IMR-90 (cell line): Measurements from ENCODE around the gene TIGD1. TPM values are rescaled to one million over a fixed set of nuclear protein-coding genes. Genes with fewer than 3 reads are reported as not detected.
"Not testable (repeated sequence)": the region's sequence is repeated elsewhere in the genome, so short reads cannot be mapped to it uniquely, and the experiment has no call there.

Experiments used
- ATAC-seq: fragments of 200-7000 bp; cut with Tn5 transposase; 2 replicates; pipeline ENCODE4 v1.9.1; 2020; ENCODE audit warnings: low read depth, mild to moderate bottlenecking, moderate library complexity
- BruUV-seq: library from RNA; stranded (reverse); fragments of 400-500 nt; replicated peaks from 2 replicates; lab custom pipeline; 2021; lab: Mats Ljungman, UMichigan
- CTCF ChIA-PET: fragments of 300-600 bp; formaldehyde crosslinking; extraction: SDS; loops from one replicate; lab custom pipeline; 2021; ENCODE audit warnings: antibody characterized with exemption; lab: Yijun Ruan, JAX
- POLR2A ChIA-PET: fragments of 300-600 bp; sonication (Branson Sonifier 250); formaldehyde crosslinking; loops from one replicate; lab custom pipeline; 2022; ENCODE audit warnings: antibody characterized with exemption; ENCODE audit not compliant: unreplicated experiment; lab: Charles Lee
- DNase-seq: peaks from one replicate; pipeline ENCODE4 v3.0.0; 2013
- H2AFZ ChIP-seq: replicated peaks from 2 replicates; pipeline ENCODE3; 2013; ENCODE audit warnings: low read length, mild to moderate bottlenecking; ENCODE audit not compliant: poor library complexity
- H2AK5ac ChIP-seq: 2 replicates; pipeline ENCODE4 v1.6.1; 2013; ENCODE audit warnings: low read depth, low read length, inconsistent platforms
- H2AK9ac ChIP-seq: replicated peaks from 2 replicates; pipeline ENCODE3; 2013; ENCODE audit warnings: mild to moderate bottlenecking, low read depth, low read length, moderate library complexity; ENCODE audit not compliant: poor library complexity
- H2BK120ac ChIP-seq: 2 replicates; pipeline ENCODE4 v1.6.1; 2013; ENCODE audit warnings: low read depth, low read length, inconsistent platforms
- H2BK15ac ChIP-seq: 3 replicates; pipeline ENCODE4 v1.6.1; 2013; ENCODE audit warnings: low read depth, low read length, inconsistent platforms
- H2BK20ac ChIP-seq: 2 replicates; pipeline ENCODE4 v1.6.1; 2013; ENCODE audit warnings: low read depth, mild to moderate bottlenecking, inconsistent platforms, low read length, moderate library complexity
- H2BK5ac ChIP-seq: 2 replicates; pipeline ENCODE4 v1.6.1; 2013; ENCODE audit warnings: mild to moderate bottlenecking, low read depth, low read length, inconsistent platforms; ENCODE audit not compliant: poor library complexity, severe bottlenecking
- H3K14ac ChIP-seq: replicated peaks from 2 replicates; pipeline ENCODE4 v1.6.1; 2013; ENCODE audit warnings: low read depth, low read length, inconsistent platforms
- H3K18ac ChIP-seq: 2 replicates; pipeline ENCODE4 v1.6.1; 2013; ENCODE audit warnings: low read depth, low read length, control low read depth
- H3K23ac ChIP-seq: 2 replicates; pipeline ENCODE4 v1.6.1; 2013; ENCODE audit warnings: low read depth, low read length, inconsistent platforms
- H3K27ac ChIP-seq: 2 replicates; pipeline ENCODE4 v1.5.1; 2013; ENCODE audit warnings: mild to moderate bottlenecking, control low read depth, low read length; ENCODE audit not compliant: insufficient read depth
- H3K27me3 ChIP-seq: 2 replicates; pipeline ENCODE4 v1.6.1; 2013; ENCODE audit warnings: low read length; ENCODE audit not compliant: control insufficient read depth, insufficient read depth
- H3K36me3 ChIP-seq: 2 replicates; pipeline ENCODE4 v1.6.1; 2013; ENCODE audit warnings: low read length, mixed read lengths; ENCODE audit not compliant: control insufficient read depth, insufficient read depth
- H3K4ac ChIP-seq: 2 replicates; pipeline ENCODE4 v1.6.1; 2013; ENCODE audit warnings: low read depth, low read length, inconsistent platforms
- H3K4me1 ChIP-seq: 2 replicates; pipeline ENCODE4 v1.6.1; 2013; ENCODE audit warnings: low read length, mixed read lengths; ENCODE audit not compliant: control insufficient read depth, insufficient read depth
- H3K4me2 ChIP-seq: 2 replicates; pipeline ENCODE4 v1.6.1; 2013; ENCODE audit warnings: low read depth, mild to moderate bottlenecking, control low read depth, low read length, moderate library complexity
- H3K4me3 ChIP-seq: 2 replicates; pipeline ENCODE4 v1.5.1; 2013; ENCODE audit warnings: low read depth, mild to moderate bottlenecking, control low read depth, low read length, moderate library complexity; ENCODE audit not compliant: insufficient read depth
- H3K56ac ChIP-seq: 2 replicates; pipeline ENCODE4 v1.6.1; 2013; ENCODE audit warnings: low read length, inconsistent platforms; ENCODE audit not compliant: insufficient read depth; ENCODE audit errors: extremely low read depth
- H3K79me1 ChIP-seq, 2 experiments: 2 replicates each; pipeline ENCODE4 v1.6.1; 2013; ENCODE audit warnings: low read length in 2 of 2, inconsistent platforms in 1 of 2, low read depth in 1 of 2
- H3K9ac ChIP-seq: 2 replicates; pipeline ENCODE4 v1.6.1; 2013; ENCODE audit warnings: low read depth, low read length, control low read depth
- H3K9me1 ChIP-seq: 2 replicates; pipeline ENCODE4 v1.6.1; 2013; ENCODE audit warnings: low read length, inconsistent platforms; ENCODE audit not compliant: insufficient read depth
- H3K9me3 ChIP-seq: 2 replicates; pipeline ENCODE4 v1.6.1; 2013; ENCODE audit warnings: low read length; ENCODE audit not compliant: control insufficient read depth, insufficient read depth
- H4K20me1 ChIP-seq: 2 replicates; pipeline ENCODE4 v1.6.1; 2013; ENCODE audit warnings: low read length, inconsistent platforms; ENCODE audit not compliant: insufficient read depth
- H4K5ac ChIP-seq: 2 replicates; pipeline ENCODE4 v1.6.1; 2013; ENCODE audit warnings: mild to moderate bottlenecking, low read depth, low read length, control low read depth
- H4K8ac ChIP-seq, 2 experiments: 2 replicates each; pipeline ENCODE4 v1.6.1; 2013; ENCODE audit warnings: low read depth in 2 of 2, low read length in 2 of 2, control low read depth in 1 of 2, inconsistent platforms in 1 of 2
- H4K91ac ChIP-seq: 2 replicates; pipeline ENCODE4 v1.6.1; 2013; ENCODE audit warnings: low read depth, low read length, inconsistent platforms; ENCODE audit not compliant: insufficient read depth
- WGBS, 2 experiments: methylation state at CpG; one replicate each; pipeline versions ENCODE4 v1.1.5 to v1.1.7; 2013; ENCODE audit warnings: missing lambda C conversion rate in 2 of 2; ENCODE audit not compliant: insufficient read length in 1 of 2; ENCODE audit errors: extremely low coverage in 2 of 2; 5-methylcytosine and 5-hydroxymethylcytosine counted together
- dilution Hi-C: fragments of 300-500 bp; cut with HindIII; formaldehyde crosslinking; loops from one replicate; pipeline ENCODE4 v1.14.3; 2018; ENCODE audit warnings: low sequenced_read_pairs; ENCODE audit not compliant: unreplicated experiment
- in situ Hi-C: fragments of 300-500 bp; cut with MboI; formaldehyde crosslinking; loops from 3 replicates; pipeline ENCODE4 v1.14.3; 2019; ENCODE audit warnings: low sequenced_read_pairs, inconsistent platforms, mixed read lengths
- intact Hi-C: fragments of 100-400 bp; cut with micrococcal nuclease; formaldehyde crosslinking; loops from 2 replicates; pipeline ENCODE4 v1.10.0; 2022
- polyA plus RNA-seq, 3 experiments: library from polyadenylated mRNA; depleted of rRNA; stranded (reverse); fragments of >200 nt; gene quantifications; 2 replicates each; pipeline ENCODE4 v1.2.3, GENCODE V29; 2012; ENCODE audit warnings: low replicate concordance in 1 of 3
- total RNA-seq: library from RNA; depleted of rRNA; stranded (reverse); fragments of >200 nt; gene quantifications from 2 replicates; pipeline ENCODE4 v1.2.3, GENCODE V29; 2012

The TIGD1 gene
- total and polyA plus RNA-seq, 2 of the 4 experiments (the other 2 are of a cell fraction) = 2.7 to 2.9 TPM

DNA sequence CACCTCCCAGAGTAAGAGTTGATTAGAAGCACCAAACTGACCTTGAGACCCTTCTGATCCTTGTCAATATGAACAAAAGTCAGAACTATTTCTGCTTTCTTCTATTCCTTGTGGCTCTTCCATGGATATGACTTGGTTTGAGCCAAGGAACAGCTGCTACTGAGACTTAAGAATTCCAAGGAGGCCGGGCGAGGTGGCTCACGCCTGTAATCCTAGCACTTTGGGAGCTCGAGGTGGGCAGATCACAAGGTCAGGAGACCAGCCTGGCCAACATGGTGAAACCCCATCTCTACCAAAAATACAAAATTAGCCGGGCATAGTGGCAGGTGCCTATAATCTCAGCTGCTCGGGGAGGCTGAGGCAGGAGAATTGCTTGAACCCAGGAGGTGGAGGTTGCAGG is 20.1 kb upstream of the TIGD1 start:
- H3K56ac ChIP-seq, H2BK15ac ChIP-seq, H4K91ac ChIP-seq, BruUV-seq, DNase-seq, H3K4ac ChIP-seq, H2BK20ac ChIP-seq, H4K5ac ChIP-seq, H4K20me1 ChIP-seq, H3K4me3 ChIP-seq, H2AK9ac ChIP-seq, H3K4me1 ChIP-seq, H3K23ac ChIP-seq, dilution Hi-C loops, intact Hi-C loops, H4K8ac ChIP-seq, H3K14ac ChIP-seq, H3K9ac ChIP-seq, H3K18ac ChIP-seq, H2BK5ac ChIP-seq, H2AFZ ChIP-seq, H3K4me2 ChIP-seq, CTCF ChIA-PET, H2BK120ac ChIP-seq, H3K9me3 ChIP-seq, H2AK5ac ChIP-seq, H3K27ac ChIP-seq, in situ Hi-C loops, H3K27me3 ChIP-seq, ATAC-seq, POLR2A ChIA-PET: not testable (repeated sequence)
- peaks cover 12% of the 10 kb centered on the region; the same call in 1 of the 2 replicates for H3K9me1 ChIP-seq
- peaks cover 10 to 40% of the 10 kb centered on the region in 2 experiments; a peak in 3 of 4 replicates for H3K79me1 ChIP-seq
- no CpG with 5 or more reads among the region's 6 CpGs for WGBS, 2 experiments
- peaks cover 43% of the 10 kb centered on the region for H3K36me3 ChIP-seq
